GM13977 (cell line): ENCODE data around the gene C1GALT1.
"Not testable (repeated sequence)": the region's sequence is repeated elsewhere in the genome, so short reads cannot be mapped to it uniquely, and the experiment has no call there.

Experiments used
- DNase-seq: peaks from one replicate; pipeline ENCODE4 v3.0.0; 2012; ENCODE audit warnings: low spot score
- in situ Hi-C: fragments of 300-500 bp; cut with MboI; formaldehyde crosslinking; loops from one replicate; pipeline ENCODE4 v1.12.0; 2022; ENCODE audit warnings: low sequenced_read_pairs, low pct_unique_long_range_greater_than_20kb, mixed read lengths, inconsistent platforms; ENCODE audit not compliant: unreplicated experiment
- TF ChIP-seq, protein P1 (sequence below): IDR thresholded peaks from 2 replicates; pipeline ENCODE4 v1.5.1; 2012; ENCODE audit warnings: mild to moderate bottlenecking, control low read depth; ENCODE audit not compliant: insufficient read depth; ENCODE audit errors: extremely low read depth, missing control alignments

C1GALT1 gene

GRCh38 chr7:7236041-7236440 is 53.7 kb downstream of the C1GALT1 start:
- no peak for DNase-seq
- in situ Hi-C loops: no loop called here
- TF ChIP-seq, protein P1, sequence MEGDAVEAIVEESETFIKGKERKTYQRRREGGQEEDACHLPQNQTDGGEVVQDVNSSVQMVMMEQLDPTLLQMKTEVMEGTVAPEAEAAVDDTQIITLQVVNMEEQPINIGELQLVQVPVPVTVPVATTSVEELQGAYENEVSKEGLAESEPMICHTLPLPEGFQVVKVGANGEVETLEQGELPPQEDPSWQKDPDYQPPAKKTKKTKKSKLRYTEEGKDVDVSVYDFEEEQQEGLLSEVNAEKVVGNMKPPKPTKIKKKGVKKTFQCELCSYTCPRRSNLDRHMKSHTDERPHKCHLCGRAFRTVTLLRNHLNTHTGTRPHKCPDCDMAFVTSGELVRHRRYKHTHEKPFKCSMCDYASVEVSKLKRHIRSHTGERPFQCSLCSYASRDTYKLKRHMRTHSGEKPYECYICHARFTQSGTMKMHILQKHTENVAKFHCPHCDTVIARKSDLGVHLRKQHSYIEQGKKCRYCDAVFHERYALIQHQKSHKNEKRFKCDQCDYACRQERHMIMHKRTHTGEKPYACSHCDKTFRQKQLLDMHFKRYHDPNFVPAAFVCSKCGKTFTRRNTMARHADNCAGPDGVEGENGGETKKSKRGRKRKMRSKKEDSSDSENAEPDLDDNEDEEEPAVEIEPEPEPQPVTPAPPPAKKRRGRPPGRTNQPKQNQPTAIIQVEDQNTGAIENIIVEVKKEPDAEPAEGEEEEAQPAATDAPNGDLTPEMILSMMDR: no peak

GRCh38 chr7:7237201-7237977 is 55.0 kb downstream of the C1GALT1 start:
- TF ChIP-seq, protein P1: no peak
- DNase-seq: no peak
- in situ Hi-C loops: no loop called here

DNA sequence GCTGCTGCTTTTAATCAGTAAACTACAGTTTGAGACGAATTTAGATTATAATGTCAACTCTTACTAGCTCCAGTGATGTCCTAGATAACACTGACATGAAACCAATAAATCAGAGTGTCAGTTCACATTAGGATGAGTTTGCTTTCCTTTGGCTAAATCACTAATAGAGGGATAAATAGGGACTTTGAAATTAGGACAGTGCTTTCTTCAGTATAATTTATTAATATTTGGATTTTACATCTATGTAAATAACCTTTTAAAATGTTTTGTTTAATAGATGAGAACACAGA is 55.6 kb downstream of the C1GALT1 start:
- DNase-seq: no peak
- TF ChIP-seq, protein P1: no peak
- in situ Hi-C loops: no loop called here

DNA sequence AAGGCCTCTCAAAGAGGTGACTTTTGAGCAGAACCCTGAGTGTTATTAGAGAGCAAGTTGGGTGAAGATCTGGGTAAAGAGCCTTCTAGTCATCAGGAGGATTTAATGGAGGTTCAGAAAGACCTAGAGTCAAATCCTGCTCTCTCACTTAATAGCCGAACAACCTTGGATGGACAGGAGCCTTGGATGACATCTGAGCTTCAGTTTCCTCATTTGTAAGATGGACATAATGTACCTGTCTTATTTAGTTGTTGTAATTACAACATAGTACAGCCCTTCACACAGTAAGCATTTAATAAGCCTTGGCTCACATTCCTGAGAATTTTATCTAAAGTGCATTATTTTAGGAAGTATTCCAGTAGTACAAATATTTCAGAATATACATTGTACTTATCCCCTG is 57.0 kb downstream of the C1GALT1 start:
- DNase-seq: no peak
- in situ Hi-C loops: no loop called here
- TF ChIP-seq, protein P1: no peak

- DNase-seq: no peak
Measured at GRCh38 chr7:7242899-7243298, 60.6 kb downstream of the C1GALT1 start.

GRCh38 chr7:7245233-7245632 is 62.9 kb downstream of the C1GALT1 start:
- DNase-seq, in situ Hi-C loops: not testable (repeated sequence)

More at GRCh38 chr7:7242899-7243298, 60.6 kb downstream of the C1GALT1 start:
- in situ Hi-C loops: no loop called here
- TF ChIP-seq, protein P1: no peak

DNA sequence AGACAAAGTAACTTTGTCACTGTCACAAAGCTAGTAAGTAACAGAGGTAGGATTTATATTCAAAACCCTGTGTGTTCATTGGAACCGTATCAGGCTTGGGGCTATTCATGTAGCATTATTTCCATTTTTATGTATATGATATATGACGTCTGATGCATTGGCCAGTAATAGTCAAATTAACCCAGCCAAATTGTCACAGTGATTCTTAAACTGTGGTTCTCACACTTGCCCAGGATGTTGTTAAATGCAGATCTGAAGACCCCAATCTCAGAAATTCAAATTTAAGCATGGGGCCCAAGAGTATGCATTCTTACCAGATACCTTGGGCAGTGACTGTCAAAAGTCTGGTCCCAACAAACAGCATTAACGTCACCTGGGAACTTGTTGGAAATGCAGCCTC is 63.9 kb downstream of the C1GALT1 start:
- in situ Hi-C loops: no loop called here
- TF ChIP-seq, protein P1: no peak
- no peak for DNase-seq
